GM18907 (cell line): ENCODE measurements around the gene RP9.
"Not testable (repeated sequence)": the region's sequence is repeated elsewhere in the genome, so short reads cannot be mapped to it uniquely, and the experiment has no call there.

ENCODE experiments used
- ATAC-seq: cut with Tn5 transposase; IDR thresholded peaks from one replicate; pipeline ENCODE4 v1.9.1; 2021; ENCODE audit warnings: mild to moderate bottlenecking, moderate library complexity; ENCODE audit not compliant: unreplicated experiment

RP9 gene

DNA sequence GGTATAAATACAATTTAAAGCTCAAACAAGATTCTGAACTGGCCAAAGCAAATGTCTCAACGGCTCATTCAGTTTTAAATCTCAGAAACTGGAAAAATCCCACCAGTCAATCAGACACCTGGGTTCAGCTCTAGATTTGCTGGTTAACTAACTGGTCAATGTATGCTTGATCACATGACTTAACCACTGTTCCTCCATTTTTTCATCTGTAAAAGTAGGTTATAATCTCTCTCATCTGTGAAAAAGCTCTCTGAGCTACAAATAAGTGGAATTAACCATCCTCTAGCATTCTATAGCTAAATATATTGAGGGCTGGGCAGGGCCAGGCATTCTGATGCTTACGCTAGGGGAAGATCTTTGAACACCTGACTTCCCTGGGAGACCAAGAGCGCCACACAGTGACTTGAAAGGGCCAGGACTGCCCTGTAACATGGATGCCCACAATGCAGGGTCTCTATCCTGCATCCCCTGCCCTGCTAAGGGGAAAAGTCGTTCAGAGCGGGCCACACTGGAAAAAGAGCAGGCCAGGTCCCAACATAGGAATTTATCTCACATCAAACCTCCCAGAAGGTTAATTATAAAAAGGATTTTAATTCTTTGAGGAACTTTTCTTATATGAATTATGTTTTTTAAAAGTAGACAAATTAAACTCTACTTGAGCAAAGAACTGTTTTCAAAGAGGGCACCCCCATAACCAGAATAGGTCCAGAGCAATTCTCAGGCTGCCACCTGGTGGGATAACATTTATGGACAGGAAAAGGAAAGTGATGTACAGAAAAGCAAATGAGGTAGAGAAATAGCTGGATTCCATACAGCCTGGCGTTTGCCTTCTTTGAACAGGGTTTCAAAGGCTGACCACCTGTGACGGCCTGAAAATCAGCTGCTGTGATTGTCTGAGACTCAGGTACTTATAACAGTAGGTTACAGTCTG is 1.8 kb downstream of the RP9 start:
- ATAC-seq, result peak; percentile 46

DNA sequence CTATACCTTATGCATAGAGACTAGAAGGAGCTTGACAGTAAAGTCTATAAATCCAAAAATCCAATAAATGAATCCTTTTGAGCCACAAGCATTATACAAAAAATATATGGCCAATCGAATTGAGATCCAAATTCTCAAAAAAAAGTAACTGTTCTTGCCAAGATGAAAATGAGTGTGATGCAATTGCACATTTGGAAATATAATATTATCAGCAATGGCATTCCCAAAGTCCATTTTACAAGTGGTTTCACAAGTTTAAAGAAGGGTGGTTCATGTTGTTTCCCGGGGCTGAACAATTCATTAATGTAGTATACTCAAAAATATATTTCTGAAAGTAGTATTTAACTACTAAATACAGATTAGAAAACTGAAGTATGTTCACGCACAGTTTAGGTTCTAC is 7.3 kb downstream of the RP9 start:
- no peak for ATAC-seq

DNA sequence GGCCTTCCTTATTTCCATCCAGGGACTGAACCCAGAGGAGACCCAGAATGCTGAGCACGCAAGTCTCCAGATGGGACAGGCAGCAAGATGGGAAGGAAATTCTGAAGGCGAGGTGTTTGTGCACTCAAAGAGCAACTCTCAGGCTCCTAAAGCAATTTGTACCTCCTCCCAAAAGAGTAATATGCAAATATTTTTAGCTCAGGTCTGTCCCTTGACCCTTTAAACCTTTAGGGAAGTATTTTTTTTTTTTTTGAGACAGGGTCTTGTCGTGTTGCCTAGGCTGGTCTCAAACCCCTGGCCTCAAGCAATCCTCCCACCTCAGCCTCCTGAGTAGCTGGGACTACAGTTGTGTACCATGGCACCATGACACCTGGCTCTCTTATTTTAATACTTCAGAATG is 8.4 kb downstream of the RP9 start:
- ATAC-seq, result no peak

- ATAC-seq, result no peak
Measured at GRCh38 chr7:33099154-33099940, 9.9 kb downstream of the RP9 start.

- not testable (repeated sequence) for ATAC-seq
Measured at GRCh38 chr7:33094745-33095275, 14.4 kb downstream of the RP9 start.

DNA sequence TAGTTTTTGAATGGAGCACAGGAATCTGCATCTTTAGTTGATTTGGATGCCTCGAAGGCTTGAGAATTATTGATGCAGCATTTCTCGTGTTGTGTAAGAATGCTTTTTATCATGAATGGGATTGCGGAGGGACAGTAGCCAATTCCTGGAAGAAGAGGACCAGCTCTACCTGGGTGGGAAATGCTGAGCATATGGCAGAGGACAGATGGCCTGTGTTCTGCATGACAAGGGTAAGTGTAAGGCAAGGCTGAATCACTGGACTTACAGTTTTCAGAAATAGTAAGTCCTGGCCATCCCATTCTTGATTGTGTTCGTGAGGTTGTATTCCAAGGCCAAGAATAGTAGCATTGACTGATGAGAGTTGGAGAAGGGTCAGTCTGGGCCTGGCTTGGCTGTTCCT is 15.9 kb downstream of the RP9 start:
- no peak for ATAC-seq

GRCh38 chr7:33091641-33092191 is 17.5 kb downstream of the RP9 start:
- ATAC-seq, result no peak

GRCh38 chr7:33091111-33091531 is 18.1 kb downstream of the RP9 start:
- no peak for ATAC-seq

GRCh38 chr7:33089142-33089541 is 20.1 kb downstream of the RP9 start:
- ATAC-seq, result no peak

GRCh38 chr7:33087858-33088257 is 21.3 kb downstream of the RP9 start:
- no peak for ATAC-seq

GRCh38 chr7:33087356-33087755 is 21.8 kb downstream of the RP9 start:
- ATAC-seq, result no peak

- no peak for ATAC-seq
Measured at GRCh38 chr7:33079763-33080690, 29.2 kb downstream of the RP9 start.

DNA sequence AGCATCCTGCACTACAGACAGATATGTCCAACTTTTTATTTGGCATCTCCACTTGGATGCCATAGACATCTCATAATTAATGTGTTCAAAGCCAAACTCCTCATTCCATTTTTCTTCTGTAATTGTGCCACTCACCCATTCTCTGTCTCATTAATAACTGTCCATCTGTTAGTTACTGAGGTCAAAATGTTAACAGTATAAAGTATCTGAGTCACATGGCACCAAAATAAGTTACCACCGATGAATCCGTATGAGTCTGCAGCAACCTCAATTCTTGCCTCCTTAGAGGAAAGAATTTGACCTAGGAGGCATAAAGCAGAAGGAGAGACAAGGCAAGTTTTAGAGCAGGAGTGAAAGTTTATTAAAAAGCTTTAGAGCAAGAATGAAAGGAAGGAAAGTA is 30.1 kb downstream of the RP9 start:
- no peak for ATAC-seq

DNA sequence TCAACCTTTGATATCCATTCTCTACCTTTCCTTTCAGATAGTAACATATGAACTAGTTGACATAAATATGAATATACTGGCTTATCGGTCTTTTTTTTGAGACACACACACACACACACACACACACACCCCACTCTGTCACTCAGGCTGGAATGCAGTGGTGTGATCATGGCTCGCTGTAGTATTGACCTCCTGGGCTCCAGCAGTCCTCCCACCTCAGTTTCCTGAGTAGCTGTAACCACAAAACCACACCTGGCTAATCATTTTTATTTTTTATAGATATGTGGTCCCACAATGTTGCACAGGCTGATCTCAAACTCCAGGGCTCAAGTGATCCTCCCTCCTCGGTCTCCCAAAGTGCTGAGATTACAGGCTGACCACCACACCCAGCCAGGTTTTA is 32.5 kb downstream of the RP9 start:
- peak; percentile 91 for ATAC-seq

- ATAC-seq, result no peak
Measured at GRCh38 chr7:33075818-33076518, 33.2 kb downstream of the RP9 start.

DNA sequence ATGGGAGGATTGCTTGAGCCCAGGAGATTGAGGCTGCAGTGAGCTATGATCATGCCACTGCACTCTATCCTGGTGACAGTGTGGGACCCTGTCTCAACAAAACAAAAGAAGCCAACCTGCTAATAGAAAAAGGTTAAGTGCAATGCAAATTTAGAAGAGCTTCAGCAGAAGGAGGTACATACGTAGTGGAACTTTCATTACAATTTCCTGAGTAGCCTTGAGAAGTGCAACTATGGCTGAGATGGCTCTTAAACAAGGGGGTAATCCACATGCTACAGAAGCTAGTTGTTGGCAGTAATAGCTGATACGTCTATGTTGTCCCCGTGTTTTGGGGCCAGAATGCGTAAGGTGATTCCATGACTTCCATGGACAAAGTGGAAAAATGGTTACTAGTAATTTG is 36.0 kb downstream of the RP9 start:
- no peak for ATAC-seq

DNA sequence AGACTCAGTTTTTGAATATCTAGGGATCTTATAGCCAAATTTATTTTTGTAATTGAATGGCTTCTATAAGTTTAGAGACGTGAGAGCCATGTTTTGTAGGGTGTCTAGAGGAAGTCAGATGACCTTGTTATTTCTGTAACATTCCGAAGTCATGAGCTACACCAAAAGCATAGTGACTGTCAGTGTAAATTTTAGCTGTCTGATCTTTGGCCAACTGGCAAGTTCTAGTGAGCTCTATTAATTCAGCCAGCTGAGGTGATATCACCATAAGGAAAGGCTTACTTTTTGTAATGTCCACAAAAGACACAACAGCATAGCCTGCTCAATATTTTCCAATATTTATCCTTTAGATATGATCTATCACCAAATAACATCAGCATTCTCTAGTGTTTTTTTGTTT is 36.7 kb downstream of the RP9 start:
- ATAC-seq, result no peak

GRCh38 chr7:33070831-33071230 is 38.4 kb downstream of the RP9 start:
- no peak for ATAC-seq

DNA sequence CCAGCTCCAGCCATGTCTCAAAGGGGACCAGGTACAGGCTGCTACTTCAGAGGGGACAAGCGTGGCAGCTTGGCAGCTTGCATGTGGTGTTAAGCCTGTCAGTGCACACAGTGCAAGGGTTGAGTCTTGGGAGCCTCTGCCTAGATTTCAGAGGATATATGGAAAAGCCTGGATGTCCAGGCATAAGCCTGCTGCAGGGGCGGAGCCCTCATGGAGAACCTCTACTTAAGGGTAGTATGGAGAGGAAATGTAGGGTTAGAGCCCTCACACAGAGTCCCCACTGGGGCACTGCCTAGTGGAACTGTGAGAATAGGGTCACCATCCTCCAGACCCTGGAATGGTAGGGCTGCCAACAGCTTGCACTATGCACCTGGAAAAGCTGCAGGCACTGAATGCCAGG is 38.9 kb downstream of the RP9 start:
- no peak for ATAC-seq

- ATAC-seq, result no peak
Measured at GRCh38 chr7:33067921-33068320, 41.3 kb downstream of the RP9 start.
